H9 (cell line): ENCODE data around the gene PRPF18. TPM values are rescaled to one million over a fixed set of nuclear protein-coding genes. Genes with fewer than 3 reads are reported as not detected.

Experiments
- DNase-seq: peaks from one replicate; pipeline ENCODE4 v3.0.0-alpha.2; 2017
- H2AFZ ChIP-seq: one replicate; pipeline ENCODE4 v1.6.1; 2013; ENCODE audit warnings: mild to moderate bottlenecking, low read length, control low read depth, moderate library complexity
- H2AK5ac ChIP-seq: 2 replicates; pipeline ENCODE4 v1.6.1; 2013; ENCODE audit warnings: low read length, control low read depth, mixed read lengths; ENCODE audit not compliant: insufficient read length
- H2BK120ac ChIP-seq: one replicate; pipeline ENCODE4 v1.6.1; 2013; ENCODE audit warnings: low read depth, mild to moderate bottlenecking, low read length, control low read depth, inconsistent platforms; ENCODE audit not compliant: poor library complexity, severe bottlenecking
- H2BK12ac ChIP-seq: 2 replicates; pipeline ENCODE4 v1.6.1; 2013; ENCODE audit warnings: low read length, control low read depth, mixed read lengths, low read depth; ENCODE audit not compliant: insufficient read length
- H2BK15ac ChIP-seq: 2 replicates; pipeline ENCODE4 v1.6.1; 2013; ENCODE audit warnings: low read depth, low read length, control low read depth
- H2BK20ac ChIP-seq: one replicate; pipeline ENCODE4 v1.6.1; 2013; ENCODE audit warnings: low read depth, mild to moderate bottlenecking, low read length, control low read depth, inconsistent platforms; ENCODE audit not compliant: poor library complexity, severe bottlenecking
- H2BK5ac ChIP-seq: 2 replicates; pipeline ENCODE4 v1.6.1; 2013; ENCODE audit warnings: low read length, control low read depth, mixed read lengths; ENCODE audit not compliant: insufficient read length
- H3K14ac ChIP-seq: 2 replicates; pipeline ENCODE4 v1.6.1; 2013; ENCODE audit warnings: low read length, control low read depth; ENCODE audit not compliant: insufficient read depth
- H3K18ac ChIP-seq: 2 replicates; pipeline ENCODE4 v1.6.1; 2013; ENCODE audit warnings: low read depth, mild to moderate bottlenecking, mixed read lengths, low read length, control low read depth; ENCODE audit not compliant: insufficient read length
- H3K23ac ChIP-seq: 2 replicates; pipeline ENCODE4 v1.6.1; 2013; ENCODE audit warnings: low read length, control low read depth, mixed read lengths, low read depth; ENCODE audit not compliant: insufficient read length
- H3K23me2 ChIP-seq: 2 replicates; pipeline ENCODE4 v1.6.1; 2013; ENCODE audit warnings: low read depth, mild to moderate bottlenecking, mixed read lengths, low read length, control low read depth; ENCODE audit not compliant: insufficient read length, poor library complexity, severe bottlenecking
- H3K27ac ChIP-seq: 2 replicates; pipeline ENCODE4 v1.5.1; 2013; ENCODE audit warnings: low read length, control low read depth, mixed read lengths, low read depth; ENCODE audit not compliant: insufficient read length
- H3K27me3 ChIP-seq: 2 replicates; pipeline ENCODE4 v1.6.1; 2013; ENCODE audit warnings: low read length, control low read depth, inconsistent platforms; ENCODE audit not compliant: insufficient read depth
- H3K4ac ChIP-seq: 2 replicates; pipeline ENCODE4 v1.6.1; 2013; ENCODE audit warnings: low read depth, mild to moderate bottlenecking, control low read depth, inconsistent platforms, low read length, moderate library complexity
- H3K4me1 ChIP-seq: 2 replicates; pipeline ENCODE4 v1.6.1; 2013; ENCODE audit warnings: low read length, control low read depth, inconsistent platforms; ENCODE audit not compliant: insufficient read depth
- H3K4me2 ChIP-seq: 2 replicates; pipeline ENCODE4 v1.6.1; 2013; ENCODE audit warnings: low read length, control low read depth, mixed read lengths; ENCODE audit not compliant: insufficient read length, insufficient read depth
- H3K56ac ChIP-seq: 2 replicates; pipeline ENCODE4 v1.6.1; 2013; ENCODE audit warnings: low read depth, mild to moderate bottlenecking, mixed read lengths, low read length, control low read depth; ENCODE audit not compliant: insufficient read length
- H3K79me1 ChIP-seq: 2 replicates; pipeline ENCODE4 v1.6.1; 2013; ENCODE audit warnings: low read depth, mild to moderate bottlenecking, moderate library complexity, low read length, control low read depth, inconsistent platforms; ENCODE audit not compliant: insufficient read depth, poor library complexity, severe bottlenecking
- H3K79me2 ChIP-seq: 2 replicates; pipeline ENCODE4 v1.6.1; 2013; ENCODE audit warnings: low read length, control low read depth, inconsistent platforms; ENCODE audit not compliant: insufficient read depth
- H3K9ac ChIP-seq: 2 replicates; pipeline ENCODE4 v1.6.1; 2013; ENCODE audit warnings: low read length, control low read depth, mixed read lengths; ENCODE audit not compliant: insufficient read length; ENCODE audit errors: extremely low read depth
- H3K9me3 ChIP-seq: one replicate; pipeline ENCODE4 v1.6.1; 2013; ENCODE audit warnings: low read depth, low read length, inconsistent platforms; ENCODE audit not compliant: control insufficient read depth
- H3T11ph ChIP-seq: one replicate; pipeline ENCODE4 v1.6.1; 2013; ENCODE audit warnings: mild to moderate bottlenecking, low read length, control low read depth, inconsistent platforms
- H4K20me1 ChIP-seq: one replicate; pipeline ENCODE4 v1.6.1; 2013; ENCODE audit not compliant: control insufficient read depth, insufficient read length, insufficient read depth
- H4K5ac ChIP-seq: 2 replicates; pipeline ENCODE4 v1.6.1; 2013; ENCODE audit warnings: low read depth, mild to moderate bottlenecking, mixed read lengths, low read length, control low read depth; ENCODE audit not compliant: insufficient read length
- H4K8ac ChIP-seq: replicated peaks from 2 replicates; pipeline ENCODE4 v1.6.1; 2013; ENCODE audit warnings: low read length, control low read depth, mixed read lengths, low read depth; ENCODE audit not compliant: insufficient read length
- H4K91ac ChIP-seq: 2 replicates; pipeline ENCODE4 v1.6.1; 2013; ENCODE audit warnings: low read depth, mild to moderate bottlenecking, moderate library complexity, mixed read lengths, low read length, control low read depth; ENCODE audit not compliant: insufficient read length
- H3K27ac Mint-ChIP-seq, 3 experiments: 2 replicates in 2 of 3; 3 replicates in 1 of 3; pipeline ENCODE4 v1.8.0; 2020 to 2021; ENCODE audit warnings: mixed read lengths in 3 of 3, mild to moderate bottlenecking in 1 of 3, moderate library complexity in 1 of 3
- H3K27me3 Mint-ChIP-seq: 2 replicates; pipeline ENCODE4 v1.8.0; 2021; ENCODE audit warnings: low read depth, mild to moderate bottlenecking, moderate library complexity, mixed read lengths
- H3K36me3 Mint-ChIP-seq, 3 experiments: 2 replicates in 2 of 3; 3 replicates in 1 of 3; pipeline ENCODE4 v1.8.0; 2020 to 2021; ENCODE audit warnings: low read depth in 3 of 3, mixed read lengths in 3 of 3; ENCODE audit not compliant: insufficient read depth in 1 of 3
- H3K4me1 Mint-ChIP-seq, 2 experiments: 2 replicates each; pipeline ENCODE4 v1.8.0; 2020; ENCODE audit warnings: mixed read lengths in 2 of 2
- H3K4me3 Mint-ChIP-seq, 2 experiments: 2 replicates in 1 of 2; 3 replicates in 1 of 2; pipeline ENCODE4 v1.8.0; 2020 to 2021; ENCODE audit warnings: mild to moderate bottlenecking in 2 of 2, mixed read lengths in 2 of 2, moderate library complexity in 1 of 2
- H3K9me3 Mint-ChIP-seq, 2 experiments: 2 replicates in 1 of 2; 3 replicates in 1 of 2; pipeline ENCODE4 v1.8.0; 2020; ENCODE audit warnings: mild to moderate bottlenecking in 2 of 2, mixed read lengths in 2 of 2, moderate library complexity in 1 of 2
- CTCF ChIP-seq: fragments of 200-600 bp; sonication (generic); conservative IDR thresholded peaks from 3 replicates; pipeline ENCODE4 v1.8.0; 2021; ENCODE audit warnings: antibody characterized with exemption, mild to moderate bottlenecking
- whole genome bisulfite sequencing: extraction: QIAGEN DNeasy Blood & Tissue Kit; methylation state at CpG from one replicate; pipeline ENCODE4 v1.1.7; 2013; ENCODE audit warnings: missing lambda C conversion rate, low lambda C conversion rate, mixed read lengths; ENCODE audit not compliant: insufficient read length; ENCODE audit errors: extremely low coverage; 5-methylcytosine and 5-hydroxymethylcytosine counted together
- total RNA-seq: library from RNA; stranded (reverse); gene quantifications from 2 replicates; pipeline ENCODE4 v1.2.1, GENCODE V29; 2021

The PRPF18 gene
- total RNA-seq, 1 experiment from 2014 or later = 17.1 TPM

DNA sequence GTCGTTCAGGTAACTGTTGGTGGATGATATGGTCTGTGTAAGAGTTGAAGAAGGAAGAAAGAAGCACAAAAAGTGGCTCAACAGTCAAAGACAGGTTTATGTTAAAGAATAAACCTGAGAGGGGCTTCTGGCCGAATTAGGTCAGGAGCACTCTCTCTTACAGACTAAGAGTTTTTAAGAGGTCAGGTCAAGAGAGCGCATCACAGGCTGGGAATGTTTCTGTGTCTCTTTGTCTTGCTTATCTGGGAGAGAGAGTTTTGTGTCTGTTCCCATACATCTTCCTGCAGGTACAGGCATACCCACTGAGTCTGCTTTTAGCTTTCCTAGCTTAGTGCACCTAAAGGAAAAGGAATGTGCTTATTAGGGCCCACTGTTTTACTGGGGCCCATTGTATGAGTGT is 22.2 kb upstream of the PRPF18 start:
- peaks cover 17% of the 10 kb centered on the region; the same call in 1 of the 2 replicates for H3K27me3 Mint-ChIP-seq
- Histone ChIP-seq H2BK20ac (no peak overlapping the region), H3K23ac (no peak overlapping the region), H3K9me3 (peaks cover 9% of the 10 kb centered on the region), H2BK12ac (no peak overlapping the region), H4K8ac (no peak overlapping the region), H3K4me1 (no peaks in the 10 kb centered on the region), H2BK120ac (no peak overlapping the region), H3K4ac (no peak overlapping the region), H3K4me2 (no peak overlapping the region), H2BK5ac (no peak overlapping the region), H2AK5ac (no peak overlapping the region), H4K5ac (no peak overlapping the region), H3K23me2 (no peaks in the 10 kb centered on the region), H3K9ac (no peak overlapping the region), H4K91ac (no peak overlapping the region), H3T11ph (no peak overlapping the region), H4K20me1 (no peaks in the 10 kb centered on the region), H2AFZ (no peak overlapping the region), H3K56ac (no peak overlapping the region), H3K27ac (no peak overlapping the region), H3K18ac (no peak overlapping the region), H3K14ac (no peak overlapping the region), H3K27me3 (no peaks in the 10 kb centered on the region), H2BK15ac (no peak overlapping the region), H3K79me2 (no peaks in the 10 kb centered on the region), H3K79me1 (no peaks in the 10 kb centered on the region)
- no peak for DNase-seq
- H3K27ac Mint-ChIP-seq = no peak overlapping the region
- no peaks in the 10 kb centered on the region for H3K4me1 Mint-ChIP-seq
- H3K36me3 Mint-ChIP-seq = peaks cover 3 to 10% (median 9%) of the 10 kb centered on the region in 3 experiments; a peak in 6 of 7 replicates
- no peak for TF ChIP-seq CTCF
- H3K4me3 Mint-ChIP-seq = no peak overlapping the region
- no CpG with 5 or more reads among the region's 3 CpGs for WGBS
- H3K9me3 Mint-ChIP-seq = peaks cover 14 to 23% of the 10 kb centered on the region in 2 experiments; a peak in 4 of 5 replicates
